Measurements from ENCODE around the gene ZNF532. TPM values are rescaled to one million over a fixed set of nuclear protein-coding genes. Genes with fewer than 3 reads are reported as not detected.

Gene ZNF532
- total RNA-seq, 6 donors from 2014 or later: 35.6 to 76.5 (median 42.9) TPM

GRCh38 chr18:58979615-58980014 is 114.9 kb downstream of the ZNF532 start:
- WGBS, 2 donors: 97 to 100% methylated on average over 3 to 5 of the region's 6 CpGs
- peaks cover 4 to 56% (median 39%) of the 10 kb centered on the region in 4 donors for H3K36me3 ChIP-seq
- no peak overlapping the region for H3K27ac ChIP-seq
- H3K4me3 ChIP-seq: no peak overlapping the region
- H3K9me3 ChIP-seq: no peaks in the 10 kb centered on the region
- H3K27me3 ChIP-seq: no peaks in the 10 kb centered on the region
- ATAC-seq (ENCODE audit: low FRiP score in 2 of 2) (peak in 1 of 2 donors; percentile 11), DNase-seq (no peak)
- peaks cover 0 to 3% (median 1%) of the 10 kb centered on the region in 4 donors for H3K4me1 ChIP-seq
- no peak for TF ChIP-seq POLR2A (IDR thresholded peaks at IDR 0.05)
- no peak for TF ChIP-seq EP300 (IDR thresholded peaks at IDR 0.05)
- TF ChIP-seq CTCF (IDR thresholded peaks at IDR 0.05): no peak
- no peak for TF ChIP-seq POLR2AphosphoS5 (IDR thresholded peaks at IDR 0.05)

- Histone ChIP-seq H3K4me3 (no peak overlapping the region), H3K9me3 (no peaks in the 10 kb centered on the region), H3K4me1 (peaks cover 0 to under 1% (median 0%) of the 10 kb centered on the region in 4 donors), H3K36me3 (peaks cover 4 to 56% (median 39%) of the 10 kb centered on the region in 4 donors), H3K27me3 (no peaks in the 10 kb centered on the region), H3K27ac (no peak overlapping the region)
- no peak for ATAC-seq (ENCODE audit: low FRiP score in 2 of 2)
- 92 to 94% methylated on average over 4 of the region's 4 CpGs for WGBS, 2 donors
- DNase-seq: no peak
- TF ChIP-seq POLR2AphosphoS5 (IDR thresholded peaks at IDR 0.05): no peak
- TF ChIP-seq CTCF (IDR thresholded peaks at IDR 0.05): no peak
Observed at GRCh38 chr18:58980991-58981390, 116.3 kb downstream of the ZNF532 start.

GRCh38 chr18:58983260-58984155 is 118.8 kb downstream of the ZNF532 start:
- no peak for ATAC-seq (ENCODE audit: low FRiP score in 2 of 2)
- Histone ChIP-seq H3K4me1 (no peaks in the 10 kb centered on the region), H3K36me3 (peaks cover 4 to 56% (median 39%) of the 10 kb centered on the region in 4 donors), H3K4me3 (no peak overlapping the region), H3K27ac (no peak overlapping the region), H3K9me3 (no peaks in the 10 kb centered on the region), H3K27me3 (no peaks in the 10 kb centered on the region)
- no peak for DNase-seq
- 91% methylated on average over 17 of the region's 17 CpGs for whole genome bisulfite sequencing, 2 donors
- TF ChIP-seq EP300 (IDR thresholded peaks at IDR 0.05): no peak
- no peak for TF ChIP-seq CTCF (IDR thresholded peaks at IDR 0.05)
- TF ChIP-seq POLR2AphosphoS5 (IDR thresholded peaks at IDR 0.05): no peak
- TF ChIP-seq POLR2A (IDR thresholded peaks at IDR 0.05): no peak

GRCh38 chr18:58988600-58988999 is 123.9 kb downstream of the ZNF532 start:
- Histone ChIP-seq H3K27me3 (no peaks in the 10 kb centered on the region), H3K36me3 (peaks cover 0 to 11% (median 4%) of the 10 kb centered on the region in 4 donors), H3K4me3 (no peak overlapping the region), H3K4me1 (peaks cover 8 to 17% (median 12%) of the 10 kb centered on the region in 4 donors), H3K27ac (no peak overlapping the region), H3K9me3 (no peaks in the 10 kb centered on the region)
- ATAC-seq (ENCODE audit: low FRiP score in 2 of 2) (no peak), DNase-seq (no peak)
- no peak for TF ChIP-seq POLR2A (IDR thresholded peaks at IDR 0.05)
- TF ChIP-seq POLR2AphosphoS5 (IDR thresholded peaks at IDR 0.05): no peak
- TF ChIP-seq EP300 (IDR thresholded peaks at IDR 0.05): no peak
- no peak for TF ChIP-seq CTCF (IDR thresholded peaks at IDR 0.05)
- WGBS, 2 donors: 49 to 58% methylated on average over 2 of the region's 2 CpGs

Data from upper lobe of left lung (tissue), 6 donors.